ENCODE data around the gene IL16.

DNA sequence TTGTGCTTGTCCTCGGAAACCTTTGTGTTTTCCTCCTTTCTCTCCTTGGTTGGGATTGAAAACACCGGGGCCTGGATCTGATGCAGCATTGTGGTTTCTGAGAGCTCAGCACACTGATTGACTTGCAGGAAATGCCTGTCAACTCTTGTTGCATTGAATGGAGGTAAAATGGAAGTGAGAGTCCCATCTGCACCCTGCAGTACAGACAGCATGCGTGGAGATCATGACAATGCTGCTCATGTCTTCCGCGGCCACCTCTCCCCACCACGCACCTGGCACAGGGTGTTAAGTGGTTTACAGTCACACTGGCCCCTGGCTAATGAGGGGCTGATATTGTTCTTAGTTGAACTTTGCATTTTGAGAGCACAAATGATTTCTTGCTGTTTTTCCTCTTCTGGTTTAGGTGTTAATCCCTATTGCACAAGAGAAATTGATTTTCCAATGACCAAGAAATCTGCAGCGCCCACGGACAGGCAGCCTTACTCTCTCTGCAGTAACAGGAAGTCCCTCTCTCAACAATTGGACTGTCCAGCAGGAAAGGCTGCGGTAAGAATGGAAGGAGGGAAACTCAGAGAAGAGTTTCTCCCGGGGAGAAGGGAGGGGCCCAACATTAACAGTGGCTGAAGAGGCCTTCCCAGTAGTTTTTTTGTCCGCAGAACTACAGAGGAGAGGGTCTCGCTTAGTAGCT lies 68.7 kb downstream of the IL16 start:
- TF ChIP-seq CTCF (IDR thresholded peaks at IDR 0.05; ENCODE audit: poor library complexity, severe bottlenecking) (no peak), POLR2AphosphoS5 (IDR thresholded peaks at IDR 0.05) (no peak)

All from neural cell (in vitro differentiated cells).